Activated CD4-positive, alpha-beta T cell treated with anti-CD3 and anti-CD28 coated beads, Interleukin-2, amount 50 U/mL, for 48 hours (primary cell): ENCODE measurements around the gene RPS21.

Source experiments
- DNase-seq, 2 experiments: peaks; one replicate each; pipeline ENCODE4 v3.0.0-alpha.2; 2020

RPS21 gene

DNA sequence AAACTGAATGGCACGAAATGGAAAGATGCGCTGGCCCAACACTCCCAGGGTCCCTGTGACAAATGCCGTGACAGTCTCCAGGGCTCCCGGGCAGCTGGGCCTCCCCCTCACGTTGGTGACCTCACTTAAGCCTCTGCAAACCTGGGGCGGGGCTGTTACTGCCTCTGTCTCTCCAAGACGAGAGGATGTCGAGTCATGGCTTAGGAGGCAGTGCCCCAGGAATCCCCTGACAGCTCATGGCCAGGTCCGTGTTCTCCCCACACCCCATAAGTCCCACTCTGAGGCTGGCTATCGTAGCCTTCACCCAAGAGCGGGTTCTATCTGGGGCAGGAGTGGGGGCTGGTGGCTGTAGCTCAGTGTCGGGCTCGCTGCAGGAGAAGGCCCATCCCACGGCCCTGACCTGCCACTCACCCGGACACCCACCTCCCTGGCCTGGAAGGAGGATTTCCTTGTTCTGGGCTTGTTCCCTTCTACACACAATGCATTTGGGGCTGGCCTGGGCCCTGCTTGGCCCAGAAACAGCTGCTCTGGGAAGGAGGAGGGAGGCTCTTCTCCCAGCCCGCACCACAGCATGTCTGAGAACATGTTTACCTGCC, 5.6 kb upstream of the RPS21 start:
- DNase-seq, result no peak

DNA sequence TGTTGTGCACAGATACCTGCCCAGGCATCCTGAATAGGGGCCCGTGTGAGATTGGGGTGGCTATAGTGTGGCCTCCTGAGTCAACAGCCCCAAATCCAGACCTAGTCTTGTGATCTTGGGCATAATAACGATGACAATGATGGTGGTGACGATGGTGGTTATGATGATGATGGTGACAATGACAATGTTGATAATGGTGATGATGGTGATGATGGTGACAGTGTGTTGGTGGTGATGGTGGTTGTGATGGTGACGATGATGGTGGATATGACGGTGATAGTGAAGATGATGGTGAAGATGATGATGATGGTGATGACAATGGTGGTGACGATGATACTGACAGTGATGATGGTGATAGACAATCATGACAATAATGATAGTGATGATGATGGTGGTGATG, 5.1 kb upstream of the RPS21 start:
- DNase-seq, result no peak

DNA sequence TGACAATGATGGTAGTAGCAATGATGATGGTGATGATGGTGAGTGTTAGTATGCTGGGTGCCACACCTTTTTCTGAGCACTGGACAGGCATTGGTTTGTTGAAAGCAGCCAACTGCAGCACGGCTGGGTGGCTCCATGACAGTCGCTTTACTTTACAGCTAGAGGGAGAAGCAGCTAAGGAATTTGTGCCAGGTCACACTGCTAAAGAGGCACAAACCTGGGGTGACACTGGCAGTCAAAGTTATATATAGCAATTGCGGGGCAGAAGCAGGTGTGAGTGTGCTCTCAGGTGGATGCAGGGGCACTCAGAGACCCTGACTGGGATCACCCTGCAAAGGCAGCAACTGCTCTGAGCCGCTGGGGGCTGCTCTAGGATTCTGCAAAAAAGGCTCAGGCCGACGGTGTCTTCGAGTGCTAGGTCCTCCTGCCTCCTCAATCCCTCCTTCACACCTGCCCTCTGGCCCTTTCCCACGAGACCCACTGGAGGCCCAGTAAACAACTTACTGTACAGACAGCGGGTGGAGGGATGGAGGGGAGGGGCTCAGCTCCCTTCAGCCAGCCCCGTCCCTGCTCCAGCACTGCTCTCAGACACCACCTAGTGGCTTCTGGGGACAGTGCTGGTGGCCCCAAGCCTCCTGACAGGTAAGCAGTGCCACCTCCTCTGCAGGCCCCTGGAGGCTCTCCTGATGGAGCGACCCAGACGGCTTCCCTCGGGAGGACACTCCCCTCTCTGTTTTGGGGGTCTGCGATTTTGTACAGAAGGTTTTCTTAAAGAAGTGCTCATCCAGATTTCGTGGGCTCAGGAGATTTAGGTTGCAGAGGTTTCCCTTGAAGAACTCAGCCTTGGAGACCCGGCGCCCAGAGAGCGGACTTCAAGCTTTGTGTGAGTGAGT, 4.4 kb upstream of the RPS21 start:
- DNase-seq, result peak; percentile 81 to 86

DNA sequence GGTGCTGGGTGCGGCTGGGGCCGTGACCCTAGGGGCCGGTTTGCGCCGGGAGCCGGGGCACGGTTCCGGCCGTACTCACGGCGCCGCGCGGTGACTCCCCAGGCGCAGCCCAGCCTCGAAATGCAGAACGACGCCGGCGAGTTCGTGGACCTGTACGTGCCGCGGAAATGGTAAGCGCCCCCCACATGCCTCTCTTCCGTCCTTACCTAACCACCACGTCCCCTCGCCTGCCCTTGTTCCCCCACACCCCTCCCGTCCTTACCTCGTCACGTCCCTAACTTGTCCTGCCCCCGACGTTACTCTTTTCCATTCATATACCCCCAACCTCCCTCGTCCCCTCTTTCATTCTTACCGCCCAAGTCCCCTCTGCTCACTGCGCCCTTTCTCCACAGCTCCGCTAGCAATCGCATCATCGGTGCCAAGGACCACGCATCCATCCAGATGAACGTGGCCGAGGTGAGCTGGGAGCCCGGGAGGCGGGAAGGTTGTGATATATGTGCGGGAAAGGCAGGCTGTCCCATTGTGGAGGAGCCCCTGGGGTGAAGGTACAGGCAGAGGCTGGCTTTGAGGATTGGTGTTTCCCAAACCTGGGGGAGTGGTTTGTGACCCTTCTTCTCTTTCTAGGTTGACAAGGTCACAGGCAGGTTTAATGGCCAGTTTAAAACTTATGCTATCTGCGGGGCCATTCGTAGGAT, 463 bp downstream of the RPS21 start:
- no peak for DNase-seq

DNA sequence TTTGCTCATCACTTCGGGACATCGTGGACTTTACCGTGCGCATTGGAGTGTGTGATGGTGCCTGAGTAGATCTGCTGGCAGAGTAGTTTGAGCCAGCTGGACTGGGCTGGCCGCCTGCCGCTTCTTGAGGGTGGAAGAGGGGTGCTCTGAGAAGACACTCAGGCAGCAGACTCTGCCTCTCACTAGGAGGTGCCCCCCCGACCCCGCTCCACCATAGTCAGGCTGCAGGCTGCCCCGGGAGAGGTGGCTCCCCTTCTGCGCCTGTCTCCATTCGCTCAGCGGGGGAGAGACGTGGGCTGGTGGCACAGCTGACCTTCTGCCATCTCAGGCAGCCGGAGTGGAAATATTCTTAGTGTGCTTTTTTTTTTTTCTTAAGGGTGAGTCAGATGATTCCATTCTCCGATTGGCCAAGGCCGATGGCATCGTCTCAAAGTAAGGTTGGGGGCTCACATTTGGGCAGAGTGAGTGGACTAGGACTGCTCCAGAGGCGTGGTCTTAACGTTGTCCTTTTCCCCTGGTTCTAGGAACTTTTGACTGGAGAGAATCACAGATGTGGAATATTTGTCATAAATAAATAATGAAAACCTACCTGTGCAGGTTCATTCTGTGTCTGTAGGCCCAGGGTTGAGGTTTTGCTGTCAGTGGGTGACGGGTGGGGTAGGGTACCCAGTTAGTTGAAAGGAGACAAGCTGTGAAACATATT, 1.2 kb downstream of the RPS21 start:
- DNase-seq, result no peak

DNA sequence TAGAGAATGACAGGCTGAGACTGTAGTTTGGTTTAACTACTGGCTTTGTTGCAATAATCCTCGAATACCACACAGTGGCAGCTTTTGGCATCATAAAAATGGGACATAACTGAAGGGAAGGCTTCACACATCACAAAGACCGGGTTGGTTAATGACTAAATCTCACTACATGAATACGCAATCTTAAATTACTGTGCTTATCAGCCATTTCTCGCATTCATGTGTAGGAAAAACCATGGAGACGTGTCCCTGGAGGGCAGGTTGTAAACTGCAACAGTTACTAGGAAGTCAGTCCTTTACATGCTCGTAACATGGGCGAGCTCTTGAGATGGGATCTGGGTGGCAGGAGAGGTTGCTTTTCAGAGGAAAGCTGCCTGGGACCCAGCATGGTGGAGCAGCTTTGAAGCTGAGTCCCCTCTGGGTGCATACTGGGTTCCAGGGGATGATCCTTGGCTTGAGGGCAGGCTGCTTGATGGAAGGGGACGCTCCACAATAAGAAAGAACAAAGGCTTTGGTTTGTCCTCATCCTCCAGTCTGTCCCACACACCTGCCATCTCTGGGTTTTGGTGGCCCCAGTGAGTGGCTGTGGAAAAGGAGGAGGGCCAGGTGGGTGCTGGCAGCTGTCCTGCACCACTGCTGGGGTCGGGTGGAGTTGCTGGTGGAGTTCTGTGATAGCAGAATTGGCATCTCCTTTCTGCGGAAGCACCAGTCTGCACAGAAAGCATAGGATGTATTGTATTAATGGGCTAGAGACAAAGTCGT, 2.1 kb downstream of the RPS21 start:
- no peak for DNase-seq

DNA sequence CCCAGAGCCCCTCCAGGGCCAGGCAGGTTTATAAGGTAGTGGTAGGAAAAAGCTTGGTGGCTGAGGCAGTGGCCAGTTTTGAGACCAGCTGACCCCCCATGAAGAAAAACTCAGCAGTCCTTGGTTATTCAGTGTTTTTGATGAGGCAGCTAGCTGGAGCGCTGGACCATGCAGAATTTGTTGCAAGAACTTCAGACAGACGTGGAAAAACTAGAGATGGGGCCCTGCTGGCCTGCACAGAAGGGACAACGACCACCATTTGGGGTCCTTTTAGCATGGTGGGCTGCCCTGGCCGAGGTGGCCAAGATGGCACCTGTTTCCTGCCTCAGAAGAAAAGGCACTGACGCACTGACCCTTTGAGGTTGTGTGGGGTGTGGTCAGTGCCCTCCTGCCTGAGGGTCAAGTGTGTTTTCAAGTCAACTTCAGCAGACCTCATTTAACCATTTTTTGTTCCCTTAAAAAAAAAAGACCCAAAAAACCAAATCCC, 2.7 kb downstream of the RPS21 start:
- DNase-seq, result no peak

DNA sequence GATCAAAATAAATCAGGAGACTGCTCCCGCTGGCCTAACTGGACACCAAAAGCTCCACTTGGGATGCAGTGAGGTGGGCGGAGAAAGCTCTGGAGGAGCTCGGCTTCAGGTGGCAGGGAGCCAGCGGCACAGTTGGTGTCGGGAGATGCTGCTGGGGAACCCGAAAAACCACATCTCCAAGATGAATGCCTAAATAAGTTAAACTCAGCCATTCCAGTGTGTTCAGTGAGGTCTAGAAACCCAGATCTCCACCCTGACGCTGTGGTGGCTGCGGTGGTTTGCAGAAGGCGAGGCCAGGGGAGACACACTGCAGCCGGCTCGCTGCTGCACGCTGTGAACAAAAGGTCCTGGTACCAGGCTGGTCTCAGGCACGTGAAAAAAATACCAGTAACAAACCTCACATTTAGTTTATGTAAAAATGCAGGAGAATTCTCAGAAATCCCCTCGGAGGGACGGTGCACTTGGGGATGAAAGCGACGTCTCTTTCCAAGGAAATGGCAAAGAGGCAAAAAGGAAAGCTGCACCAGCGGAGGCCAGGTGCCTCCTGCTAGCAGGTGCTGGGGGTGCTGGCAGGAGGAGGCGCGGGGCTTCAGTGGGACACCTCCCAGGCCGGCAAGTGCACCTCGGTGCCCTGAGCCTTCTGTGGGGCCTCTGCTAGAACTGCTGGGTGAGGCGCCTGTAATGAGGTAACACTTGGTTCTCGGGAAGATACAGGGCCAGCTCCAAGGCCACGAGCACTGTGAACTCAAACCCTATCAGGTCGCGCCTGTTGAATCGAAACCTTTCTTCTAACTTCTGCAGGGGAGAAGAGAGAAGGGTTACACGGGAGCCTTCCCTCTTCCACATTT, 3.6 kb downstream of the RPS21 start:
- DNase-seq, result no peak

DNA sequence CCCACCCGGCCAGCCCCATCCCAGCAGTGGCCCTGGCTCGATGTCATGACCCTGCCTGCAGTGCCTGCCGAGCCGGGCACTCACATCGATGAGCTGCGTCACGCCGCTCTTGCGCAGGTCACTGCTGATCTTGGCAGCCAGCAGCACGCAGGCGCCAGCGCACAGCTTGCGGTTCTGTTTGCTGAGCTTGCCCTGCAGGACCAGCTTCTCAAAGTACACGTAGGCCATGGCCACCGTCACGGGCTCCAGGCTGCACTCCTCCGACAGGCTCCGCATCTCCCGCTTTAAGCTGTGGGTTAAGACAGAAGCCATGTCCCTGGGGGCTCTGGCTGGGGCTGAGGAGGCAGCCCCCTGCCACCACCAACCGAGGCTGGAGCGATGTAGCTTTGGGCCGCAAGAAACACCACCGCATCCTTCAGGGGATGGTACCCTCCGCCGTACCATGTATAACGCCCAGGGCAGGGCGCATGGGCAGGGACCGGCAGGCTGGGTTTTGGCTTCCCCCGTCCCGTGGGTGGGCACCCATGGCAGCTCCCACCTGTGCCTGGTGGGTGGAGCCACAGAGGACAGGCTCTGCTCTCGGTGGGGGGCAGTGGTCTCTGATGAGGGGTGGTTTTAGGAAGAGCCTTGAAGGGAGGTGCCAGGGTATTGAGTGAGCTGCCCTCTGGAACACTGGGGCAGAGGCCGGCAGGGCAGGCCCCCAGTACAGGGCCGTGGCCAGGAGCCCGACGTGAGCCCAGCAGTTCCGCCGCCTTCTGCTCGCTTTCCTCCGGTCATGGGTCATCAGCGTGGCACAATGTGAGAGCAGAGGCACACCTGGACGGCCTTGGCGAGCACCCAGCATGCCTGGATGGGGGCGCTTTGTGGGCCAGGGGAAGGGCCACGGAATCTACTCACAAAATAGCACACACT, 4.5 kb downstream of the RPS21 start:
- no peak for DNase-seq

DNA sequence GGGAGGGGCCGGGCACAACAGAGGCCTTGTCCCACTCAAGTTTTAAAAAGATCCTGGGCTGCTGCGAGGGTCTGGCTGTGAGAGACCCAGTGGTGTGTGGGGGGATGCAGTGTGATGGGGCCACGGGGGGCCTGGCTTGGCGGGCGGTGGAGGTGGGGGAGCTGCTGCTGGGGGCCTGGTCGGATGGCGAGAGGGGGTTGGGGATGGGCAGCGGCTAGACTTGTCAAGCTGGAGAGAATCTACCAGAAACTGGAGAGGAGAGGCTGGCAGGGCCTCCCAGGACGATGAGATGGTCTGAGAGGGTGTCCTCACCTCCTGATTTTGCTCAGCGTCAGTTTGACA, 5.1 kb downstream of the RPS21 start:
- no peak for DNase-seq

DNA sequence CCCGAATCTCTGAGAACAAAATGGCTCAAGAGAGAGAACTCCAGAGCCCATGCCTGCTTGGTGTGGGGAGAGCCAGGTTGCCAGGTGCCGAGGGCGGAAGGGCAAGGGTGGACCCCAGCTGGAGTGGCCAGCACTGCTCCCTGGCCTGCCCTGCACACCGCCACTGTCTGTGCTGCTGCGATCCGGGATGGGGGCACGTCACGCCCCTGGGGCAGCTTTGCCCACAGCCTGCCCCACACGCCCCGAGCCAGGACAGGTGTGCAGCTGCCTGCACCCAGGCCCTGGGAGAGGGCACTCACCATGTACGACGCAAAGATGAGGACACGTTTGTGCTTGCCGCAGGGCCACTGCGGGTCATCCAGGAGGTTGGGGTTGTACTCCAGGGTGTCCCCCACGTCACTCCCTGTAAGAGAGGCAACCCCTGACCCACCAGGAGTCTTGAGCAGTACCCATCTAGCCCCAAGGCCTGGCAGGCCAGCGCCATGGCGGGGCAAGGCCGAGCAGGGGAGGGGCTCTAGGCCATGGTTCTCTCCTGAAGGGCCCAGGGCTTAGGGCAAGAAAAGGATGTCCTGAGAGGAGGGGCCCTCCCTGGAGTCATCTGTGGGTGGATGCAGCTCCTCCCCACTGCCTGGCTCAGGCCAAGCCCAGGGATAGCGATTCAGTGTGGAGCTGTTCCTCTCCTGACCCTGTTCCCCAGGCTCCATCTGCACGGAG, 5.9 kb downstream of the RPS21 start:
- no peak for DNase-seq

DNA sequence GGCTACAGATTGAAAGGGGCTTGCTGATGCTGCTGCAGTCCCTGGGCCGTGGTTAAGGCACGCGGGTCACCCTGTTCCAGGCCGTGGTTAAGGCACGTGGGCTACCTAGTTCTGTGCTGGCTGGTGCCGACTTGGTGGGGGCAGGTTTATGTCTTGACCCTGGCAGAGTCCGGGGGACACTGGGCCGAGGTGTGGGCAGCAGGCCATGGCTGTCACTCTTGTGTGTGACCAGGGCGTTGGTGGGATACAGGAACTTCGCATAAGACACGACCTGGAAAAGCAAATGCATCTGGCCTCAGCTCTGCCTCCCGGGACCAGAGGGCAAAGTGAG, 6.4 kb downstream of the RPS21 start:
- DNase-seq, result no peak

DNA sequence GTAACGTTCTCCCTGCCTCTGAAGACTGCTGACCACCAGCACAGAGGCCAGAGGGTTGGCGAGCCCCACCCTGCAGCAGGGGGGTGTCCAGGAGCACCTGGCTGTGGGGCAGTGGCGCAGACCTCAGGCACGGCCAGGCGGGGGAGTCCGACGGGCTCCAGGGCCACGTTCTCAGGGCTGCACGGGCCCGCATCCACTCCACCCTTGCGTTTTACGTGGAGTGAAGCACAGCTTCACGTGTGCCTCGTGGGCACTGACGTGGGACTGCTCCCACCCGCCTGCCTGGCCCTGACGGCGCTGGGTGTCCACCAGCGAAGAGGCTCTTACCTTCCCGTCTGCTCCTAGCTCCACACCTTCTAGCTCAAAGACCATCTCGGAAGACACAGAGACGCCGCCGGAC, 6.9 kb downstream of the RPS21 start:
- DNase-seq, result no peak

DNA sequence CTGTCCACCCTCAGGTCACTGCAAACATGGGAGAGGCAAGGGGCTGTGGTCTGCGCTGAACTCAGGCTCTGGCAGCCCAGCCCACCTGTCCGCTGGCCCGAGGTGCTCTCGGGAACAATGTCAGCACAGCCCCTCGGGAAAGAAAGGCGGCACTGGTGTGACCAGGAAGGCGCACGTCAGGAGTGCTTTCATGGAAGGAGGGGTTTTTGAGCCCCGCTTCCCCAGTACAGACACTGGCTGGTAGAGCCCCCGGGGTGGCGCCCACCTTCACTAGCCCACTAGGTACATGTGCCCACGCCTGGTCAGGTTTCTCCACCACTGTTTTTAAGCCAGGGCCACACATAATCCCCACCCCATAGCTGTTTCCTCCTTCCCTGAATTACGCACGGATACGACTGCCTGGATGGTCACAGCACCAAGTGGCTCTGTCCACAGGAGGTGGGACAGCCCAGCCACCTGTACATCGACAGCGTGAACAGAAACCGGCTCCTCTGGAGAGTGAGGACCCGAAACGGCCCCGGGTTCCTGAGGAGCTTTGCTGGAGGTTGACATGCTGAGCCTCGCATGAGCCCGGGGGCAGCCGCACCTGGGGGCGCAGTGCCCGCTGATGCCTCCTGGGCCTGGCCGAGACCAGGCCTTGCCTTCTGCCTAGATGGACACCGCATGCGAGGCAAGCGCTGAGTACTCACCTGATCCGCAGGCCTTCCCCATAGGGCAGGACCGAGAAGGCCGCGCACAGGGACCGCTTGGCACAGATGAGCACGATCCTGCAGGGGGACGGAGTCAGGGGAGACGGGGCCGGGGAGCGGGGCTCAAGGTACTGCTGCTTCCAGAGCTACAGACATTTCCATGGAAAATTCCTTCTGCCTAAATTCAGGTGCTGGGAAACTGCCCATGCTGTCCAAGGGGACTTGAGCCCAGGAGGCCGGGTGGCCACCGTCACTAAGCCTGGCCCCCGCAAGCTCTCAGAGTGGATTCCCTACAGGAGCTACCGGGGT, 7.6 kb downstream of the RPS21 start:
- DNase-seq, result no peak

DNA sequence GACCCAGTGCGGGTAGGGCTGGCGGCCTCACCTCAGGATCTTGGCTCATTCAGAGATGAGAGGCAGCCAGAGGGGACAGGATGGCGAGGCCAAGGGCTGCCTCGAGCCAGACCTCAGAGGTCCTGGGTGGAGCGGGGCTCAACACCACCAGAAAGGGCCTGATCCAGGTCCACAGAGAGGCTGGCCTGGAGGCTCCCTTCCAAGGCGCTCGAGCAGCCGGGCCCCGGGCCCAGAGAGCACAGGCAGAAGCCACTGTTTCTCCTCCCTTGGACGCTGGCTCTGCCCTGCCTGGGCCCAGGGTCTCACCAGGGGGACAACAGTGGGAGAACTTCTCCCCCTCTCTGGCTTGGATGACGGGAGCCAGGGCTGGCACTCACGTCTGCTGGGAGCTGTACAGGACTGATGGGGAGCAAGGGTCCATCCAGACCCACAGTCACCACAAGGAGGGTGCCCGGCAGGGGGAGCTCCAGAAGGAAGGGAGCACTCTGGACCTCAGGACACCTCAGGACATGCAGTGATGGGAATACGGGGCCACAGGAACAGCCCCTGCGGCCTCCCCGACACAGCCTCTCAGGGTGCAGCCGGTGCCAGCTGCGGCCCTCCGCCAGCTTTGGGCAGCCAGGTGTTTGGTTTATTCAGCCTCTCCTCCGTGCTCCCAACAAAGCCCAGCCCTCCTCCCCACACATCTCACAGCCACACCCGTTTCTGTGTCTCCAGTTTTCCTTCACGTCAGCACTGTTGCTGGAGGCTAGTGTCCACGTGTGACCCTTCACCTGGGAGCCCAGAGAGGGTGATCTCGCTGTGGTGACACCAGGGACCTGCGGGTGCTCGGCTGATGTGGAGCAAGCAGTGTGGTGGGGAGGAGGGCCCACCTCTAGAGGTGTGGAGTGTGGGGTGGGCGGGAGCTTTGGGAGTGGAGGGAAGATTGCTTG, 8.7 kb downstream of the RPS21 start:
- no peak for DNase-seq

DNA sequence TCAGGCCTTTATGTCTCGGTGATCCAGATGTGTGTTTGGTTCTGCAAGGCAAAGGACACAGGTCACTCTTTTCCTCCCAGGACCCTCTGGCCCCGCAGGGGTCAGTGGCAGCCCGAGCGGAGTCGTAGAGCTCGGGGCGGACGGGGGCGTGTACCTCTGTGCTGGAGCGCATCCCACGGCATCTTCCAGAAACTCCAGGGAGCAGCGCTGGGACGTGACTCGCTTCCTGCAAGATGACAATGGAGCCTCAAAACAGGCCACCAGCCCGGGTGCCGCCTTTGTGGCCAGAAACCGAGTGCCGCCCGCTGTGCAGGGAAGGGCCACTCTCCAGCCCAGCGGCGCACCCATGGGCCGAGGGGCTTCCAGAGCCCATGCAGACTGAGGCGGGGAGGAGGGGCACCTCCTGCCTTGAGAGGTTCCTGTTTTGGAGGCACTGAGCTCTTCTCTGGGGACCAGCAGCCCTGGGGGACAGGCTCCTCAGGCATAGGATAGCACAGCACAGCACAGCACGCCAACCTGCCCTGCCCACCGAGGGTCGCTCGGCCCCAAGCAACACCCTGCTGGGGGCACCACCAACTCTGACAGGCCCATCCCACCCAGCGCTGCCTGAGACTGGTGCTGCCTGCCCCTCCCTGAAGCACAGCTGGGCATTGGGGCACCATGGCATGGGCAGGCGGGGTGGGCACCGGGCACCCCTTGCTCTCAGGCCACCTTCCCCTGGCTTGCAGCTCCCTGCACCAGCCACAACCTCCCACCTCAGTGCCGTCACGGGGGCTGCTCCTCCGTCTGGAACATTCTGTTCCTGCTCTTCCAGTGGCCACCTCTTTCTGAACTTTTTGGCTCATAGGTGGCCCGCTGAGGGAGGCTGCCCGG, 9.7 kb downstream of the RPS21 start:
- DNase-seq, result no peak
